Astrocyte of the spinal cord (primary cell): ENCODE data around the gene UBE2H.

ENCODE experiments used
- DNase-seq: peaks from one replicate; pipeline ENCODE4 v3.0.0; 2011; ENCODE audit warnings: low read depth, low spot score
- H3K4me3 ChIP-seq: 2 replicates; pipeline ENCODE4 v1.5.1; 2011; ENCODE audit warnings: low read depth, mild to moderate bottlenecking, low read length, moderate library complexity
- in situ Hi-C: cut with HindIII; loops from 2 replicates; pipeline ENCODE4 v1.10.0; 2017; ENCODE audit warnings: low sequenced_read_pairs
- TF ChIP-seq, protein P1 (sequence below): IDR thresholded peaks from 2 replicates; pipeline ENCODE4 v1.5.1; 2012; ENCODE audit warnings: low read depth, mild to moderate bottlenecking, low read length, inconsistent platforms

The UBE2H gene

DNA sequence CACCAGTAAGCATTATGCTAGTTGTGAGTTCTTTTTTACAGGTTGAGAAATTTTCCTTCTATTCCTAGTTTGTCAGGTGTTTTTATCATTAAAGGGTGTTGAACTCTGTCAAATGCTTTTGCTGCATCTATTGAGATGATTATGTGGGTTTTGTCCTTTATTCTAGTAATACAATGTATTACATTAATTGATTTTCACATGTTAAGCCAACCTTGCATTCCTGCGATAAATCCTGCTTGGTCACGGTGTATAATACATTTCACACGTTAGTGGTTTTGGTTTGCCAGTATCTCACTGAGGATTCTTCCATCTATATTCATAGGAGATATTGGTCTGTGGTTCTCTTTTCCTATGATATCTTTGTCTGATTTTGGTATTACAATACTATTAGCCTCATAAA is 136.0 kb downstream of the UBE2H start:
- DNase-seq, result no peak
- TF ChIP-seq, protein P1, sequence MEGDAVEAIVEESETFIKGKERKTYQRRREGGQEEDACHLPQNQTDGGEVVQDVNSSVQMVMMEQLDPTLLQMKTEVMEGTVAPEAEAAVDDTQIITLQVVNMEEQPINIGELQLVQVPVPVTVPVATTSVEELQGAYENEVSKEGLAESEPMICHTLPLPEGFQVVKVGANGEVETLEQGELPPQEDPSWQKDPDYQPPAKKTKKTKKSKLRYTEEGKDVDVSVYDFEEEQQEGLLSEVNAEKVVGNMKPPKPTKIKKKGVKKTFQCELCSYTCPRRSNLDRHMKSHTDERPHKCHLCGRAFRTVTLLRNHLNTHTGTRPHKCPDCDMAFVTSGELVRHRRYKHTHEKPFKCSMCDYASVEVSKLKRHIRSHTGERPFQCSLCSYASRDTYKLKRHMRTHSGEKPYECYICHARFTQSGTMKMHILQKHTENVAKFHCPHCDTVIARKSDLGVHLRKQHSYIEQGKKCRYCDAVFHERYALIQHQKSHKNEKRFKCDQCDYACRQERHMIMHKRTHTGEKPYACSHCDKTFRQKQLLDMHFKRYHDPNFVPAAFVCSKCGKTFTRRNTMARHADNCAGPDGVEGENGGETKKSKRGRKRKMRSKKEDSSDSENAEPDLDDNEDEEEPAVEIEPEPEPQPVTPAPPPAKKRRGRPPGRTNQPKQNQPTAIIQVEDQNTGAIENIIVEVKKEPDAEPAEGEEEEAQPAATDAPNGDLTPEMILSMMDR, result no peak
- in situ Hi-C loops, result no loop called here
- no peak overlapping the region for H3K4me3 ChIP-seq

DNA sequence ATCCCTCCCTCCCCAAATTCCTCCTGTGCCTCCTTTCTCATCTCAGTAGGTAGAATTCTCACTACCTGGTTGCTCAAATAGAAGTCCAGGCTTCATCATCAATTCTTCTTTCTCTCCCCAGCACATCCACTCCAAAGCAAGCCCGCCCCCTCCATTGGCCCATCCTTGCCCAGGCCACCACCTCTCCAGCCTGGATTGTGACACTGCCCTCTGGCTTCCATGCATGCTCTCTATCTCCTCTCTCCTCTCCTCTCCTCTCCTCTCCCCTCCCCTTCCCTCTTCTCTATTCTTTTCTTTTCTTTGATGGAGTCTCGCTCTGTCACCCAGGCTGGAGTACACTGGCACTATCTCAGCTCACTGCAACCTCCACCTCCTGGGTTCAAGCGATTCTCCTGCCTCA is 144.9 kb downstream of the UBE2H start:
- TF ChIP-seq, protein P1, result no peak
- in situ Hi-C loops, result no loop called here
- no peak overlapping the region for H3K4me3 ChIP-seq
- no peak for DNase-seq

DNA sequence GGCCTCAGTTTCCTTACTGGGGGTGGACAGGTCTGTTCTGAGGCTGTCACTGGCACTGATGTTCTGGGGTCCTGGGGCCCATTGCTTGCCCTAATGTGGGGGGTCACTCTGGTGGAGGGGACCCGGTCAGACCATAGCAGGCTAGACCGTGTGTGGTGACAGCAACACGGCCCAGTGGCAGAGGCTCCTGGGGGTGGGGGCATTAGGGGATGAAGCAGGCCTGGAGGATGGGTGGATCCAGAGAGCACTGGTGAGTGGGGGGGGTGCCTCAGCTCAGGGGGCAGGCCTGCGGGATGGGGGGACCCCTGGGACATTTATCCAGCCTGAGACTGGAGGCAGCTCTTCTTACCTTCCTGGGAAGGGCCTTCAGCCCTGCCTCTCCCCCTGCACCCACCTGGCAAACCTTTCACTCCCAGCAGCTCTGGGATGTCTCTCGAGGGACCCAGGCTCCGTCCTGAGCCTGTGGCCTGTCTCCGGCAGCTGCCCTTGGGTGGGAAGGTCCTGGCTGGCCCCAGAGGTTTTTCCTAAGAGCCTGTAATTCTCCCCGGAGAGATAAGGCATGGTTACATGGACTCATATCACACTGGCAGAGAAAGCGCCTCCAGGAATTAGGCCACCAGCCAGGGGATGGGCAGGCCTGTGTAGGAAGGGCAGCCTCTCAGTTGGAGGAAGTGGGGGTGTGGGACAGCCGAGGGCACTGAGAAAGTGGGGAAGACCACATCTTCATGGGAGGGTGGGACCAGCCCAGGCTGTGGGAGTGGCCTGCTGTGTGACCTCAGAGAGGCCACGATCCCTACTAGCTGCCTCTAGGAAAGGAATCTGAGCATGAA is 147.7 kb downstream of the UBE2H start:
- TF ChIP-seq, protein P1, result no peak
- in situ Hi-C loops, result no loop called here
- no peak for DNase-seq
- H3K4me3 ChIP-seq, result no peak overlapping the region

DNA sequence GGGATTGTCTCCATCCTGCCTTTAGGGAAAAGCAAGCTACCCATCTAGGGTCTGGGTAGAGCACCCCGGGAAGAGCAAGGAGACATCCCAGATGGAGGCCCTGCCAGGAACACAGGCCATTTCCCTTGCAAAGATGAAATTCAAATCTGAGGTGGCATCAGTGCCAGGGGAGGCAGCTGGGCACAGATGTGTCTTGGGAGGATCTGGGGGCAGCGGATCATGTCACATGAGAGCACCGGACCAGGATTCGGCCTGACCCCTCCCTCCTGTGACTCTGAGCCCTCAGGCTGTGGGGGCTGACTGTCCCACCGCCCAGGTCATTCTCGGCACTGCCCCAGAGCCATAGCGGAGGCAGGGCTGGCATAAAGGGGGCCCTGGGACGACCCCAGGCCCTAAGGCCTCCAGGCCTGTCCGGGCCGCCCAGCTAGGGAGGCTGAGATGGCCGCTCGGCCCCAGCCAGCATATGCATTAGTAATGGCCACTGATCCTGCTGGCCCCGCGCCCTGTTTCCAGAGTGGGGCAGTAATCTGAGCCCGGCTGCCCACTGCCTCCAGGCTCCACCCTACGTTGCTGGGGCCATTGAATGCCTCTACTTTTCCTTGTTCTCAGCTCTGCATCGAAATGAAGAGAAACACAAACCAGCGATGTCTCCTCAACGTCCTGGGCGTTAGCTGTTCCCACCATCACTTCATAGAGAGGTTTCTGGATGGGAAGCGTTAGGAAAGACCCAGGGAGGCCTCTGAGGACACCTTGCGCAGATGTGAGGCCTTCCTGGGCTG is 148.5 kb downstream of the UBE2H start:
- in situ Hi-C loops, result no loop called here
- TF ChIP-seq, protein P1, result no peak

DNA sequence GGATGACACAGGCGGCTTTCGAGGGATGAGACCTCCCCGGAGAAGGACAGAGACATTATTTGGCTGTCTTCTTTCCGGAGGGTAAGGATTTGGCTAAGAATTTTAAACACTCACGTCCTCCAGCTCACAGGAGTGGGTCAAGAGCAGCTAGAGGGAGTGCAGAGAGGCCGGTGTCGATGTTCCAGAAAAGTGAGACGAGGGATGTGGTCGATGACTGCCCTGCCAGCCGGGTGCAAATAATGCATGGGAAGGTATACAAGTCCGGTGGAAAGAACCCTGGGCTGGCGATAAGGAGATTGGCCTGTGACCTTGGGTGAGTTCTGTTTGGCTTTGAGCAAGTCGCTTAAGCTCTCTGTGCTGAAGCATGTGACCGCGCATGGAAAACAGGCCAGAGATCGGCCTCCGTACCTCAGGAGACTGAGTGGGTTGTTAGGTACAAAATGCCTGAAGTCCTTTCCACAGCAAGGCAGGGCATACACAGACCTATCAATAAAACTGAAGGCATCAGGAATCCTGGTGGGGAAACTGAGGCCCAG is 149.1 kb downstream of the UBE2H start:
- DNase-seq, result no peak
- in situ Hi-C loops, result no loop called here
- H3K4me3 ChIP-seq, result no peak overlapping the region
- TF ChIP-seq, protein P1, result no peak

More for the DNA sequence above, 148.5 kb downstream of the UBE2H start:
- no peak overlapping the region for H3K4me3 ChIP-seq
- no peak for DNase-seq

DNA sequence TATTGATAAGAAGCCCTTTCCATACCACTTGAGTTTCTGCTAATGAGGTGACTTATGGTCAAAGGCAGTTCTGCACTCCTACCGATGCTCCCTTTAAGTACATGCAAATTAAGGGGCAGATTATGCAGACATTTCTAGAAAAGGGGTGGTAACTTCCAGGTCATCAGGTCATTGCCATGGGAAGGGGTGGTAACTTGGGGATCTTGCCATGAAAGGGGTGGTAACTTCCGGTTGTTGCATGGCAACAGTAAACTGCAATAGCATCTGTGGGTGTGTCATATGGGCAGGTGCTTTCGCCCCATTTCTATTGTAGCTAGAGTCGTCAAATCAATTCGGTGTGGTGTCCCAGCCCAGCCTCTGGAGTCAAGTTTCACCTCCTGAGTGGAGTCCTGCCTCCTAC is 150.9 kb downstream of the UBE2H start:
- H3K4me3 ChIP-seq, result no peak overlapping the region
- in situ Hi-C loops, result no loop called here
- TF ChIP-seq, protein P1, result no peak
- no peak for DNase-seq
